HG03342 (cell line): ENCODE data around the gene MDFIC2.

Source experiments
- ATAC-seq: cut with Tn5 transposase; IDR thresholded peaks from one replicate; pipeline ENCODE4 v1.9.1; 2021; ENCODE audit warnings: mild to moderate bottlenecking, moderate library complexity; ENCODE audit not compliant: unreplicated experiment

The MDFIC2 gene

GRCh38 chr3:70185661-70186060 is 126.8 kb downstream of the MDFIC2 start:
- ATAC-seq, result no peak

DNA sequence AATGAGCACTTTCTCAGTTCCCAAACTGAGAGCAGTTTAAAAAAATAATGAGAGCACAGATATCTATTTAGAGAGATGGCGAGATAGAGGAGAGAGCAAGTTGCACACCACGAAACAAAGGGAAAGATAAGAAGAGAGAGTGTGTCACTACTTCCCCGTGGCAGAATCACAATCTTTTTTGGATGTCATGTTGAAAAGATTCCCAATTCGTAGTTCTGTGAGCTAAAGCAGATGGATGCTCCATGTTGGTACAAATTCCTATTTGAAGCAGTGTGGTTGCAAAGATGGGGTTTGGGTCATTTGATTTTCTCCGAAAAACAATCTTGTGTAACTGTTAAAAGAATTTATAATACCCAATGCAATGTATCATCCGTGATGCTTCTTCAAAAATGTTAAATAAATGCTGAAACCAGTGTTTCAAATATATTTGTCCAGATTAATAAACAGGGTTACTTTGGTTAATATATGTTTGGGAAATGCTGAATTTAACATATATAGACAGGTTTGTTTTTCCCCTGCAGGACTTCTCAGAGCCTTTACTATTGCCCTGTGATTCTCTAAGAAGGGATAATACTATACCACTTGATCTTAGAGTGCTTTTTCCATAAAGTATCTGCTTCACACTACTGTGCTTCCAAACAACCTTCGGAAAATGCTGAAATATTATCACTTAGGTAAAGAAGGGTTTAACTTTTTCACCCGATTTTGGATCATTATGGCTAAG is 128.5 kb downstream of the MDFIC2 start:
- ATAC-seq, result no peak

- no peak for ATAC-seq
Measured at GRCh38 chr3:70182166-70182565, 130.3 kb downstream of the MDFIC2 start.

GRCh38 chr3:70180664-70181063 is 131.8 kb downstream of the MDFIC2 start:
- ATAC-seq, result peak; percentile 40

- ATAC-seq, result peak; percentile 61
Measured at GRCh38 chr3:70179111-70179510, 133.3 kb downstream of the MDFIC2 start.

DNA sequence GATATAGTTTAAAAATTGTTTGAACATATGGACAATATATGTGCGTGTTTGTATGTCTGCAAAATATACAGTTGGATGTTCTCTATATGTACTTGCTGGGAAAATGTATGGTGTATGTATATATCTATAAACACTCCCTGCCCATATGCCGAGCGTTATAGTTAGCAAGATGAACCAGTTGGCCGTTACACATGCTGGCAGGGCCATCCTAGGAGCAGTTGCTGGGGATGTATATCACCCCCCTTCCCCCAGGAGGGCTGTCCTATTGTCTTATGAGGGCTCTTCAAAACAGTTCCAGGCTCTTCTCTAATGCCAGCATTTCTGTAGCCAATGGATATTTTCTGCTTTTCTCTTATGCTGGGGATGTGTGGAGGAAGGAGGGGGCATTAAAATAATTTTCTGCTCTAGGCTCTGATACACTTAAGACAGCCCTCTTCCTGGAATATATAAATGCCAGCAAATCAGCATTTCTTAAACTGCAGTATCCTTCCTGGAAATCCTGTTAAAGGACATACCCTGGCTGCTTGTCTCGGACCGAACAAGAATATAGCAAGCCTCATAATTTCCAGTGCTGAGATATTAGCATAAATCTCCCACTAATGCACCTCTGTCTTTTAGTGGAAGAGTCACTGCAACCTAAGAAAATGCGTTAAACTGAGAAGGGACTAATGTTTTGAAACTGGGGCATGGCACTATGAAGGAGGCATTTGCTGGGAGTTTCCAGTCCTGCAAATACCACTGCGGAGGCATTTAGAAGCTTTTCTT is 134.4 kb downstream of the MDFIC2 start:
- no peak for ATAC-seq

DNA sequence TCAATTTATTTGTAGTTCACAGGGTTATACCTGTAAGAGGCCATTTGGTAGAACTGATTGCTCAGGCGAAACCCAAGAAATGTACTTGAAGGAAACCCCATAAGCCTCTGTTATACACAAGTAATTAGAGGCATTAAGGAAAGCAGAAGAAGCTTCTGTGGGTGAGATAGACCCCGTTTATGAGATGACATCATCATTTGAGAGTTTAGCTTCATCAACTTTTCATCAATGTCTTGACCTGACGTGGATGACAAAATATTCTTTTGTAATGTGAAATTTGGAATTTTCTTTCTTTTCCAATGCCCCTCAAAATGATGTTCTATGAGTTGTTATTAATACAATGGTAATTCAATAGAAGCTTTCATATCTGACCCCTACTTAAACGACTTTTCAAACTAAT is 136.2 kb downstream of the MDFIC2 start:
- no peak for ATAC-seq

DNA sequence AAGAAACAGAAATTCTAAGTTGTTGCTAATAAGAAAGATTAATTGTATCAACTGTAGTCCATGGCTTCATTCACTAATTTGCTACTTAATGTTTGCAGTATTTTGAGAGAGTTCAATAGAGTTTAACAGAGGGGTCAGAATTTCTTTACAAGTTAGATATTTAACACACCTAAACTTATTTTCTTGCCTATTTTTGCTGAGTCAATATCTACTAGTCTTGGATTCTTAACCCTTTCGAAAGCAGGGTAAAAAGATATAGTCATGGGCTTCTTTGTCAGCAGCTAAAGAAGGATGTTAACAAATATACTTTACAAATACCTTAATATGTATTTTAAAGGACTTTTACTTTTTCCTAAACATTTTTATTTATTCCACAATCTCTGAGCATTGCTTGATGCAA is 155.6 kb downstream of the MDFIC2 start:
- no peak for ATAC-seq

GRCh38 chr3:70150599-70150998 is 161.8 kb downstream of the MDFIC2 start:
- no peak for ATAC-seq

GRCh38 chr3:70149714-70150400 is 162.6 kb downstream of the MDFIC2 start:
- no peak for ATAC-seq
